ENCODE measurements around the gene USP35. TPM values are rescaled to one million over a fixed set of nuclear protein-coding genes. Genes with fewer than 3 reads are reported as not detected.

Gene USP35
- polyA plus RNA-seq, 1 experiment = 6.3 TPM

- ChIA-PET POLR2A (no interaction called here), CTCF (interaction anchor here (0.6 kb wide), 2 partner anchors 12 to 458 kb away, joined by 3 read pairs; no protein-coding TSS in a partner anchor)
- no peaks in the 10 kb centered on the region for H3K27me3 ChIP-seq (ENCODE audit: control insufficient read depth, insufficient read depth, low read length)
- H3K36me3 ChIP-seq (ENCODE audit: control insufficient read depth, insufficient read depth, low read length) = peaks cover 25% of the 10 kb centered on the region
- no peak for DNase-seq (ENCODE audit: low read depth)
- no peak overlapping the region for H3K4me3 ChIP-seq (ENCODE audit: low read depth, low read length)
- TF ChIP-seq CTCF (IDR thresholded peaks at IDR 0.05; ENCODE audit: insufficient read depth, low read depth, low read length) = no peak
These were observed 14.0 kb downstream of the USP35 start for GRCh38 chr11:78202733-78203167.

GRCh38 chr11:78203184-78203583, 14.5 kb downstream of the USP35 start:
- peaks cover 22% of the 10 kb centered on the region for H3K36me3 ChIP-seq (ENCODE audit: control insufficient read depth, insufficient read depth, low read length)

GRCh38 chr11:78205256-78205655, 16.5 kb downstream of the USP35 start:
- POLR2A ChIA-PET = no interaction called here
- H3K27me3 ChIP-seq (ENCODE audit: control insufficient read depth, insufficient read depth, low read length) = no peaks in the 10 kb centered on the region
- DNase-seq (ENCODE audit: low read depth) = no peak
- no peak overlapping the region for H3K4me3 ChIP-seq (ENCODE audit: low read depth, low read length)
- TF ChIP-seq CTCF (IDR thresholded peaks at IDR 0.05; ENCODE audit: insufficient read depth, low read depth, low read length) = no peak
- peaks cover 18% of the 10 kb centered on the region for H3K36me3 ChIP-seq (ENCODE audit: control insufficient read depth, insufficient read depth, low read length)
- CTCF ChIA-PET = no interaction called here

More at GRCh38 chr11:78203184-78203583, 14.5 kb downstream of the USP35 start:
- no peaks in the 10 kb centered on the region for H3K27me3 ChIP-seq (ENCODE audit: control insufficient read depth, insufficient read depth, low read length)
- DNase-seq (ENCODE audit: low read depth) = no peak
- no peak overlapping the region for H3K4me3 ChIP-seq (ENCODE audit: low read depth, low read length)
- CTCF ChIA-PET = interaction anchor here (0.6 kb wide), 2 partner anchors 12 to 457 kb away, joined by 3 read pairs; no protein-coding TSS in a partner anchor
- POLR2A ChIA-PET = no interaction called here
- no peak for TF ChIP-seq CTCF (IDR thresholded peaks at IDR 0.05; ENCODE audit: insufficient read depth, low read depth, low read length)

DNA sequence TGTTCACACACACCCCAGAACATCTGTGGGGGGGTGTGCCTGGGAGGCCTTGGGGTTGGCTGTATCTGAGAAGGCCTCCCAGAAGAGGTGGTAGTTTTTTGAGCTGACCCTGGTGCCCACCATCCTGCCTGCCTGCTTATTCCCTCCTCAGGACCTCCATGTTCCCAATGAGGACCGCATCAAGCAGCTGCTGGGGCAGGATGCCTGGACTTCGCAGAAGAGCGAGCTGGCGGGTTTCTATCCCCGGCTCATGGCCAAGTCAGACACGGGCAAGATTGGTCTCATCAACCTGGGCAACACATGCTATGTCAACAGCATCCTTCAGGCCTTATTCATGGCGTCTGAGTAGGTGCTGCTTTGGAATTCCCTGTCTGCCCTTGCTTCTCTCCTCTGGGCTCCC, 17.0 kb downstream of the USP35 start:
- no peaks in the 10 kb centered on the region for H3K27me3 ChIP-seq (ENCODE audit: control insufficient read depth, insufficient read depth, low read length)
- peaks cover 16% of the 10 kb centered on the region for H3K36me3 ChIP-seq (ENCODE audit: control insufficient read depth, insufficient read depth, low read length)
- ChIA-PET CTCF (no interaction called here), POLR2A (interaction anchor here (0.7 kb wide), 1 partner anchor 697 kb away, joined by 3 read pairs; no protein-coding TSS in a partner anchor)
- H3K4me3 ChIP-seq (ENCODE audit: low read depth, low read length) = no peak overlapping the region
- TF ChIP-seq CTCF (IDR thresholded peaks at IDR 0.05; ENCODE audit: insufficient read depth, low read depth, low read length) = no peak
- no peak for DNase-seq (ENCODE audit: low read depth)

DNA sequence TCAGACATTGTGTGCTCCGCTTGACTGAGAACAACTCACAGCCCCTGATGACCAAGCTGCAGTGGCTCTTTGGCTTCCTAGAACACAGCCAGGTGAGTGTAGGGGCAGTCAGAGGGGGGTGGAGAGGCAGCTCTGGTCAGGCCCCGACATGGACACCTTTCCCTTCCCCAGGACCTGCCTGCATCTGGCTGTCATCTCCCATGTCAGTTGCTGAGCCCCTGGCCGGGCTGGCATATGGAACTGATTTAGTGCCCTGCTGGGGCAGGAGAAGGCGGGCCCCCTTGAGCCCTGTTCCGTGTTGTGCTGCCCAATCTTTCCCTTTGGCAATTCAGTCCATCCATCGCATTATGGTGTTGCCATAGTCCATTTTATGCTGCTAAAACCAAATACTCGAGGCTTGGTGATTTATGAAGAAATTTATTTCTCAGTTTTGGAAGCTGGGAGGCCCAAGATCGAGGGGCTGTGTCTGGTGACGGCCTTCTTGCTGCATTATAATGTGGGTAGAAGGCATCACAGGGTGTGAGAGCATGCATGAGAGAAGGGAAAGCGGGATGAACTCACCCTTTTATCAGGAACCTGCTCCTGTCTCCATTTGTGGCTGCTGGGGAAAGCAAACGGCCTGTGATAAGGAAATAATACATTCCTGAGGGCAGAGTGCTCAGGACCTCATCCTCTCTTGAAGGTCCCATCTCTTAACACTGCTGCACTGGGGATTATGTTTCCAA, 19.0 kb downstream of the USP35 start:
- Histone ChIP-seq H3K4me3 (ENCODE audit: low read depth, low read length) (no peak overlapping the region), H3K27me3 (ENCODE audit: control insufficient read depth, insufficient read depth, low read length) (no peaks in the 10 kb centered on the region), H3K36me3 (ENCODE audit: control insufficient read depth, insufficient read depth, low read length) (peaks cover 12% of the 10 kb centered on the region)
- DNase-seq (ENCODE audit: low read depth) = no peak
- ChIA-PET CTCF (interaction anchor here (1.7 kb wide), 1 partner anchor 20 kb away, joined by 4 read pairs; no protein-coding TSS in a partner anchor), POLR2A (no interaction called here)
- no peak for TF ChIP-seq CTCF (IDR thresholded peaks at IDR 0.05; ENCODE audit: insufficient read depth, low read depth, low read length)
